Fibroblast of pulmonary artery (primary cell): ENCODE measurements around the gene MIPEP.
"Not testable (repeated sequence)": the region's sequence is repeated elsewhere in the genome, so short reads cannot be mapped to it uniquely, and the experiment has no call there.

Source experiments
- DNase-seq: peaks from one replicate; pipeline ENCODE4 v3.0.0-alpha.2; 2010; ENCODE audit warnings: low read depth
- H3K4me3 ChIP-seq: replicated peaks from 2 replicates; pipeline ENCODE4 v1.5.1; 2011; ENCODE audit warnings: low read depth, mild to moderate bottlenecking, control low read depth, low read length, moderate library complexity
- CTCF ChIP-seq: IDR thresholded peaks from 2 replicates; pipeline ENCODE4 v1.5.1; 2011; ENCODE audit warnings: mild to moderate bottlenecking, control low read depth, low read length, inconsistent platforms; ENCODE audit errors: missing control alignments

Gene MIPEP

DNA sequence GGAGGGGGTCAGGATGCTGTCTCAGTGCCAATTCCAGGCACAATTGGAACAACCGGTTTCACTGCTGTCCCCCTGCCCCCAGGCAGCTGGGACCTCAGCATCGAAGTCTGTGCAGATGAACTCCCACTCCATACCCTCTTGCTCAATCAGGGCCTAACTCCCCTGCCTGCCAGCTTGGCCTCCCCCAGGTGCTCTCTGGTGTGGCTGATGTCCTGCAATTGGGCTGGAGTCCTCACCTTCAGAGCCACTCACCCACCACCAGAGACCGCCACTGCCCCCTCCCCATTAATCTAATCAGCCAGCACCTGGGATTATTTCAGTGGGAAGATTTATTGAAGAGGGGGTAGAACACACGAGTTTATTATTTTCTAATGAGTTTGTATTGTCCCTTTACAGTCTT lies 118.8 kb downstream of the MIPEP start:
- no peak for DNase-seq
- TF ChIP-seq CTCF = no peak
- no peak overlapping the region for H3K4me3 ChIP-seq

GRCh38 chr13:23769401-23769800 lies 119.8 kb downstream of the MIPEP start:
- no peak overlapping the region for H3K4me3 ChIP-seq
- DNase-seq = no peak
- TF ChIP-seq CTCF = no peak

DNA sequence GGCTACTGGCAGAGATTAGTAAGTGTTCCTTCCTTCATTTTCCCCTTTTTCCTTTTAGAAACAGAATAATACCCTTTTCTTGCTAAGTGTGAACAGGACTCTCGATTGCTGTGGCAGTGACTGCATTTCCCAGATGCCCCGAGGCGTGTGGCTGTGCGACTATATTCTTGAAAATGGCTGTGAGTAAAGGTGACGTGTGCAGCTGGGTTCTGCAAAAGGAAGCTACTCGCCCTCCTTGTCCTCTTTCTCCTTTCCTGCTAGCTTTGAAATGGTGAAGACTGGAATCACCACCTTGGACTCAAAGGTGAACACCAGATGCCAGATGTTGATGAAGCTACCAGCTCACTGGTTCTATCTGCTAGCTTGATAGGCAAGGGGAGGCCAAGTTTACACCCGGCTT lies 121.4 kb downstream of the MIPEP start:
- no peak overlapping the region for H3K4me3 ChIP-seq
- no peak for TF ChIP-seq CTCF
- no peak for DNase-seq

- no peak overlapping the region for H3K4me3 ChIP-seq
- no peak for TF ChIP-seq CTCF
- no peak for DNase-seq
These were observed 122.3 kb downstream of the MIPEP start for GRCh38 chr13:23766939-23767338.

DNA sequence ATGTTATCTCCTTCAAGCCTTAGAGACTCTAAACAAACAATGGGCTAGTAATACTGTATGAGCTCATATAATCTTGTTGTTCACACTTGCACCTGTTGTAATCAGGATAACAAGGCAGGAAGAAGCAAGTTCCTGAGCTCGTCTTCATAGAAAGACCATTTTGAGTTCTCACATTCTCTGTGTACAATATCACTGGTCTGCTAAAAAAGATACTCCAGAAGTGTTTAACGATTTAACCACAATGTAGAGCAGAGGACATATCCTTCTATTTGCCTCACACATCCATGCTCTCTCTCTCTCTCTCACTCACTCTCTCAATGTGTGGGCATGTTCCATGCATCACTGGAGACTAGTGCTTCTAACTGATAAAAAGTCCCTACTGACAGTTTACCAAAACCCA lies 122.9 kb downstream of the MIPEP start:
- no peak overlapping the region for H3K4me3 ChIP-seq
- no peak for DNase-seq
- TF ChIP-seq CTCF = no peak

- no peak for TF ChIP-seq CTCF
- DNase-seq = no peak
- no peak overlapping the region for H3K4me3 ChIP-seq
These were observed 123.7 kb downstream of the MIPEP start for GRCh38 chr13:23765531-23765930.

- no peak overlapping the region for H3K4me3 ChIP-seq
- TF ChIP-seq CTCF = no peak
- DNase-seq = no peak
These were observed 125.9 kb downstream of the MIPEP start for GRCh38 chr13:23763318-23763717.

- DNase-seq, H3K4me3 ChIP-seq: not testable (repeated sequence)
These were observed 127.4 kb downstream of the MIPEP start for GRCh38 chr13:23761760-23762159.
